Measurements from ENCODE around the gene PRMT7. TPM values are rescaled to one million over a fixed set of nuclear protein-coding genes. Genes with fewer than 3 reads are reported as not detected.

Gene PRMT7
- total RNA-seq, 1 experiment from 2014 or later = 41.5 TPM

DNA sequence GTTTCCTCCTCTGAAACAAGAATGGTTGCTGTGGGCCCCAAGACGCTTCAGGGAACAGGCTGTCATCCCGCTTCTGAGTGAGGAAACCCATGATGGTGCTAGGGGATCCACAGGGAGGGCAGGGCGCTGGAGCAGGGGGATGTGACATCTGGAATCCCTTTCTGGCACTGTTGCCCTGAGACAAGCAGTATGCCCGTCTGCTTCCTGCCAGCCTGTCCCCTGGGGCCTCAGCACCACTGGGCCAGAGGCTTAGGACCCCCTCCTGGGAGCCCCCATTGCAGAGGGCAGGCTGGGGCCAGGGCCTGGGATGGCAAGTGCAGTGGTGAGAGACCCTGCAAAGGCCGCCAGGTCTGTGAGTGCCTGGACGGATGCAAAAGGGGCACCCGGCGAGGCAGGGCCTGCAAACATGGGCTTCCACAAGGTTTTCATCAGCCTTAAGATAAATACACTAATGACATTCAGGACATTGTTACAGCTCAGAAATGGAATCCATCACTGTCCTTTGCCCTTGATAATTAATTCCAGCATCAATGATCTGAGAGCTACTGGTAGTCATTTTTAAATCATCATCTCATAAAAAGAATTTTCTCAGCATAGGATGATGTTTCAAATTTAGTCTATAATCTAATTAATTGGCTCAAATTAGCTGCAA, 51.6 kb downstream of the PRMT7 start:
- no peak for DNase-seq (ENCODE audit: low read depth)

DNA sequence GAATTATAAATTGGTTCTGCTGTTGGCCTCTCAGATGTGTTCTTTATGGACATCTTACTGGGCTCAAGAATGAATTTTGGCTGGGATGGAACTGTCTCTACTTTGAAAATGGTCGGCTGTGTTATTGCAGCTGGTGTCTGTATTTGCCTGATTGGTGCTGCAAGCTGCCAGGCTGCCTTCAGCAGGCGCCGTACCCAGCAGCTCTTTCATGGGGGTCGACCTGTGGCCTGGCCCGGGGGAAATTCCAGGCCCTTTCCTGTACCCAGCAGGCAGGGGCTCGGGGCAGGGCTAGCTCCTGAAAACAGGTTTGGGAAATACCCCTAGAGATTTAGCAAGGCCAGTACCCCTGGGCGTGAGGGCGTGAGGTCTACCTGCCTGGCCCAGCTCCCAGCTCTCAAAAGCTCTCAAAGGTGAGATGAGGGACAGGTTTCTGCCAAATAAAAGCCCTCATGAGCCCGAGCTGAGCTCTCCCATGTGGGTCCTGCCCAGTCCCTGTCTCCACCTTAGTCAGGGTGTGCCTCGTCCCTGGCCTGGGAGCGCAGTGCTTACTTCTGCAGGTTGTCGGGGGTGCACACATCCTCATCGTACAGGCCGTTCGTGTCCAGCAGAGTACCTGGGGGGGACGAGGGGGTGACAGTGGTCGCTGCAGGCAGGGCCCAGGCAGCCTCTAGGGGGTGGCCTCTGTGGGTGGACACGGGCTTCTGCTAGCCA, 52.3 kb downstream of the PRMT7 start:
- DNase-seq (ENCODE audit: low read depth) = no peak

DNA sequence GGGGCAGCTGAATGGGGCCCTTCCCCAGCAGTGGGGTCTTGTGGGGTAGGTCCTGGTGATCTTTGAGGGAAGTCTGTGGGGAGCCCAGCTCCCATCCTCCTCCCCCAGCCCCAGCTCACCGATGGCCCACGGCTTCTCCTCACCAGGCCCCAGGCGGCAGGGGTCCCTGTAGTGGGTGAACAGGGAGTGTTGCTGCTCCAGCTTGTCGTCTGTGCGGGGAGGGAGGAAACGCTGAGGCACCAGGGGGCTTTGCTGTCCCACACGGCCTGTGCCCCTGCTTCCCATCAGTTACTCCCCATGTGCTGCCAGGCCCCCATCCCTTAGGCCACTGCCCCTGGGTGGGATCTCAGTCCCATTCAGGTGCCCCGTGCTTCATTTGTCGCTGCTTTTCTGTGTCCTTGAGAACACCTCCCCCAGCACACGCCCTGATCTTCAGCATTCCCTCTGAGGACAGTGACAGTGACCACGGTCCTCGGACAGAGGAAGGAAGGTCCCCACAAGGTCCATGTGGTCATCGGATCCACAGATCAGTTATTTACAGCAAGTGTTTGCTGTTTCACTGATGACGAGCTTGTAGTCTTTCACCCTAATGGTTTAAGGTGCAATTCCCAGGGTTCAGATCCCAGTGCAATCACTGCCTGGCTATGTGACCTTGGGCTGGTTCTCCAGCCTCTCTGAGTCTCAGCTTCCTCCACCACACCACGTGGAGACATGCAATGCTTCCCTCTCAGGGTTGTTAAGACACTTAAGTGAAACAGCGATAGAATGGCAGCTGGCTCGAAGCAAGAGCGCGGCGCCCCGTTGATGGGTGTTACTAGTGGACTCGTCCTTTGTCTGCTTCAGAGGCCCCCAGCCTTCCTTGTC, 53.1 kb downstream of the PRMT7 start:
- no peak for DNase-seq (ENCODE audit: low read depth)

DNA sequence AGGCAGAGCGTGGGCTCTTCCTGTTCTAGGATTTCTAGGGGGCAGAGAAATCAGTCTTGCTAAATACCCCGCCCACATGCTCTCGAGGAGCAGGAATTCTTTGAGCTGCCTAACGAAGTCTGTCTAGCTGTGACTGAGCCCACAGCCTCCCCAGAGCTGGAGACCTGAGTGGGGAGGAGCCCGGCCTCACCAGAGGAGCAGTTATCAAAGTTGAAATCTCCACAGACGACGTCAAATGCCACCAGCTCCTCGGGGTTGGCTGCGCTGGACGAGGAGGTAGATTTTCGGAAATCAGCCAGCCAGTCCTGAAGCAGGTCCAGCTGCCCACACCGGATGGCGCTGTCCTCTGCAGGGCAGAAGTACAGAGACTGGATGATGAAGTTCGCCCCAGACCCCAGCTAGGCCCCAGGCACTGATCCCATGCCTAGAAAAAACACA, 53.8 kb downstream of the PRMT7 start:
- no peak for DNase-seq (ENCODE audit: low read depth)

DNA sequence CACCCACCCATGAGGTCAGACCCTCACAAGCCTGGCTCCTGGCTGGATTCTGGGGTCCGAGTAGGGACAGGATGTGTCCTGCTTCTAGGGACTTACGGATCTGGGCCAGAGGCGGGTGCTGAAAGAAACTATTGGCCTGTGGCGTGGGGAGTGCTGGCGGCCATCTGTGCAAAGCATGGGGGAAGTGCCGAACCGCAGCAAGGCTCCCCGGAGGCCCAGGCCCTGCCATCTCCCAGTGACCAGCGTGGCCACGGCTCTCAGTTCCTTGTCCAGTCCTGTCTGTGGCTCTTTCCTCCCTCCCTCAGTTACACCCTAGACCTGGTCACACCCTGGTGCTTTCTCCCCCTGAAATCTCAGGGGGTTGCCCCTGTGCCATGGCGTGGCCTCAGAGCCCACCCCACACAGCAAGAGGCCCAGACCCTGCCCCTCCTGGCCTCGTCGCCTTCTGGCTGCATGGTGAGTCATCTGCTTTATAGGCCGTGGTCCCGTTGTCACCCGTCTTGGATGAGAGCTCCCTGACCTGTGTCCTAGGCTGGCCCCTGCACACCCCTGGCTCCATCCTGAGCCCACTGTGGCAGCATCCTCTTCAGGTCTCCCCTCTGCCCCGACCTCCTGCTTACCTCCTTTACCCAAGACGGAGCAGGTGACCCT, 54.5 kb downstream of the PRMT7 start:
- no peak for DNase-seq (ENCODE audit: low read depth)

DNA sequence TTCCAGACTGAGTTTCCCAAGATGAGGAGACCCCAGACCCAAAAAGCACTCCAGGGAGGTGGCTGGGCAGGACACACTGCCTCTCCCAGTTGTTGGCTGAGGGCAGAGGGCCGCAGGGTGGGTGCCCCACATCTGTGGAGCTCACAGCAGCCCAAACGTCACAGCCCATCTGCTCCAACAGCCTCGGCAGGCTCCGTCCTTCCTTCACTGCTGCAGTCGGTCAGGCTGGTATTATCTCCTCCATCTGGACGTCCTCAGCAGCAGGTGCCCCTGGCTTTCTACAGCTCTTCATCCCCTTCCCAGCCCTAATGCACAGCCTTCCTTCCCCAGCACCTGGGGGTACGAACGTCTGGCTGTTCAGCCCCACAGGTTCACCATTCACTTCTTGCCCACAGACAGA, 55.2 kb downstream of the PRMT7 start:
- no peak for DNase-seq (ENCODE audit: low read depth)

DNA sequence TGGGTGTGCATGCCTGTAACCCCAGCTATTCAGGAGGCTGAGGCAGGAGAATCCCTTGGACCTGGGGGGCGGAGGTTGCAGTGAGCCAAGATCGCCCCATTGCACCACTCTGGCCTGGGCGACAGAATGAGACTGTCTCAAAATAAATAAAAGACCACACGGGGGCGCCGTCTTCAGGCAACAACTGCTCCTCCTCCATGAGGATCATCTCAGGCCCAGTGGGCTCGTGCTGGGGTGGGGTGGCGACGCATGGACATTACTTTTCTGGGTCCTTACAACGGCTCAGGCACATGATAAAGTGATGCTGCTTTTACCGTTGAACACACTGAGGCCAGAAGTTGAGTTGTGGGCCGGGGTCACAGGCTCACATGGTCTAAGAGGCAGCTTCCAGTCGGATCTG, 56.2 kb downstream of the PRMT7 start:
- no peak for DNase-seq (ENCODE audit: low read depth)

DNA sequence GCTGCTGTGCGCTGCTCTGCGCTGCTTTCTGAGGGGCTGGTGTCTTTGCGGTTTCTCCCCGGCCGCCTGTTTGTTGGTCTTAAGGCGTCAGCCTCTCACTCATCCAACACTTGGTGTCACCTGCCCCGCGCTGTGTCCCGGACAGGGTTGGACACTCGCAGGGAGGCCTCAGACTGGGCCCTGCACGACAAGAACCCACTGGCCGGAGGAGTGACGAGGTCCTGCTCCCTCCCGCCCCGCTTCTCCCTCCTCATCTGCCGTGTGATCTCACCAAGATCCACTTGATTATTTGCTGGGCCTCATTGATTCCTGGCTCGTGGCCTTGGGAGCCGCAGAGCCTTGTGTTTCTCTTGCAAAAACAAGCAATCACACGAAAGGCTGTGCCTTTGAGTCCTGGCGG, 56.6 kb downstream of the PRMT7 start:
- no peak for DNase-seq (ENCODE audit: low read depth)

DNA sequence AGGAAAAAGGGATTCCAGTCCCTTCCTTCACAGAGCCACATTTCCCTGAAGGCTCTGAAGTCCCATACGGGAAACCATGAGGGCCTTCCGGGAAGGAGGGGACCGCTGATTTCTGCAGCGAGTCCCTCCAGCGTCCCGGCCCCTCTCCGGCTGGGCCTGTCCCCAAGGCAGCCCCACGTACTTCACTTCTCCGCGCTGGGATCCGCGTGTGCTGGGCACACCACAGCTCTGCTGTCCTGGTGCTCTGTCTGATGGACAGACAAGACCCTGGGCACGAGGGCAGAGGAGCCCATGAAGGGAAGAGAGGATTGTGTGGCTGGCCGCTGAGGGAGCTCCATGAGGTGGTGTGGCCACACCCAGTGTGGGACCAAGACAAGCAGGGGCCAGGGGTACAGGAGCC, 57.1 kb downstream of the PRMT7 start:
- DNase-seq (ENCODE audit: low read depth) = no peak

DNA sequence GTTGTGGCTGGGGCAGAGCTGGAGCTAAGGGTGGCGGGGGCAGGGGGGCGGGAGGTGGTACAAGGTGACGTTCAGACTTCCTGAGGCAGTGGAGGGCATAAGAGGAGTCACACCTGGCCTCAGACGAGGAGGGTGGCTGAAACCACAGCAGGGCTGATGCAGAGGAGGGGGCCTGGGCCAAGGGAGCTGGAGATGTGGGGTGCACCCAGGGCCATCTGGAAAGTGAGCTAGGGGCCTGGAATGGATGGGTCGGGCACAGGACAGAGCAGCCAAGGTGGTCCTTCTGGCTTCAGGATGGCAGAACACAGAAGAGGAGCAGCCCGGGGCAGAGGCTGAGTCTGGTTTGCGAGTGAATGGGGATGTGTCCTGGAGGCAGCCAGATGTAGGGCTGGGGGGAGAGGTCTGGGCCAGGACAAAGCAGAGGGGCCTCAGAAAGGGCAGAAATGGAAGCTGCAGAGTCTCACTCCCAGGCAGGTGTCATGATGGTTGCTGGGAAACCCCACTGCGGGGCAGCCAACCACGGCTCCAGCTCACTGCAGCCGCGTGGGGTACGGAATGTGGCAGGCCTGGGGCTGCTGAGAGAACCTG, 57.6 kb downstream of the PRMT7 start:
- DNase-seq (ENCODE audit: low read depth) = no peak

DNA sequence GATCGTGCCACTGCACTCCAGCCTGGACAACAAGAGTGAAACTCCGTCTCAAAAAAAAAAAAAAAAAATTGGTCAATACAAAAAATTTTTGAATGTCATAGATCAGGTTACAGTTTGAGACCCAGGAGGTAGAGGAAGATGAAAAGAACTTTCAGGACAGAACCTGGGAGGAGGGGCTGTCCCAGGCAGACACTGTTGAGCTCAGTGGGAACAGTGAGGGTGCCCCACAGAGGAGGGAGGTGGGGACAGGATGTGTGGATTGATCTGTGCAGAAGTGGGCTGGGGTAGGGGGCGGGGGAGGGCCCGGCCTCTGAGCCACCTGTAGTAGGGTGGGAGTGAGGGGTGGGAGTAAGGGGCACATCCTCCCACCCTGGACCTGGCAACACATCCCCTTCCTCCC, 58.3 kb downstream of the PRMT7 start:
- DNase-seq (ENCODE audit: low read depth) = no peak

DNA sequence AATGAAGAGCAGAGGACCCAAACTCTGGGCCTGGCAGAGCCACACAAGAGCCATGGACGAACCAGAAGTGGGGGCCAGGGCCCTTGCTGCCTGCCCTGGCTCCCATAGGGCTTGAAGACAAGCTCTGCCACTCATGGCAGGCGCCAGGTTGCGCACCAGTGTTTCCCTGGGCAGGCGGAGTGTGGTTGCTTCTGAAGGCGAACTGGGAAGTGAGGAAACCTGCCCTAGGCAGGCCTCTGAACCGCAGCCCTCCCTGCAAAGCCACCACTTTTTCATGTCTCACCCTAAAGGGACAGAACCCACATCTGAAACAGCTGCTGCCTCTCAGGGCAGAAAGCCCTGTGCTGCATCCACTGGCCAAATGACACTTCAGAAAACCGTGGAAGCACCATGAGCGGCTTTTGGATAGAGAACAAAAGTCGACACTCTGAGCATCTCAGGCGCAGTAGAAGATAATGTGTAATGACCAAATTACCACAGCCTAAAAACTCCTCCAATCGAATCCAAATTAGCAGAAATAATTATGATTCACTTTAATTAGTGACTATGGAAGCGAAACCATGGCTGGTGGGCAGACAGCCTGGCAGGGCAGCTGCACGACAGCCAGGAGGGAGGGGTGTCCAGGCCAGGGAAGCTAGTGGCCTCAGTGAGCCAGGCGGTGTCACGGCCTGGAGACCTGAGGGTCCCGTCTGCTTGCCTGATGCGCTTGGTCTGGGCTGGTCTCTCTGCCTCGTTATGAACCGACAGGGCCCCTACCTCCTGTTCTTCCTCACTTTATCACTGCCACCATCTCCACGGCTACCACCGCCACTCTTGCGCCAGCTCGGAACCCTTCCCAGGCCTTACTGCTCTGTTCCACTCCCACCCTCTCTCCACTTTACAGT, 59.1 kb downstream of the PRMT7 start:
- no peak for DNase-seq (ENCODE audit: low read depth)

DNA sequence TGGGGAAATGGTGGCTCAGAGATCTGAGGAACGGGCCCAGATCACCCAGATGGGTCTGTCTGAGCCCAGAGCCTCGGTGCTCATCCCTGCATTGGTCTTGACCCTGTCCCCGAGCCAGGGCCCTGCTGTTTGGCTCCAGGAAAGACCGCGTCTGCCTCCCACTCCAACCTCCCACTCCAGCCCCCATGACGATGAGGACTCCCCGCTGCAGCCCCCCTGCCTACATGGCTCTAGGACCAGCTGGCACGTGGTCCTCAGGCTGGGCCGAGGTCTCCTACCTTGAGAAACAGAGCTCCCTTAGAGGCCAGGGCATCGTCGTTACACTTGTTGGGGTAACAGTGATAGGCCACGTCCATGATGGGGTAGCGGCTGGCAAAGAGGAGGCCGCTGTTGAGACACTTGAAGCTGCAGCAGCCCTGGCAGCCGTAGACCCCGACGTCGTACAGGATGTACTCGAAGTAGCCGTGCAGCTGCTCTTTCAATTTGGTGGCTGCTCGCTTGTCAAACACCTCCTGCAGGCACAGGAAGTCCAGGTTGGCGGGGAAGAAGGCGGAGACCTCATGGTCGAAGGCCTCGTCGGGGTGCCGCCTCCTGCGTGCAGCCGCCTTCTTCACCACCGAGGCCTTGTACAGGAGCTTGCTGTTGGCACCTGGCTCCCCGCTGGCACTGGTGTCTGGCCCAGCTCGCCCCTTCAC, 59.9 kb downstream of the PRMT7 start:
- DNase-seq (ENCODE audit: low read depth) = no peak

DNA sequence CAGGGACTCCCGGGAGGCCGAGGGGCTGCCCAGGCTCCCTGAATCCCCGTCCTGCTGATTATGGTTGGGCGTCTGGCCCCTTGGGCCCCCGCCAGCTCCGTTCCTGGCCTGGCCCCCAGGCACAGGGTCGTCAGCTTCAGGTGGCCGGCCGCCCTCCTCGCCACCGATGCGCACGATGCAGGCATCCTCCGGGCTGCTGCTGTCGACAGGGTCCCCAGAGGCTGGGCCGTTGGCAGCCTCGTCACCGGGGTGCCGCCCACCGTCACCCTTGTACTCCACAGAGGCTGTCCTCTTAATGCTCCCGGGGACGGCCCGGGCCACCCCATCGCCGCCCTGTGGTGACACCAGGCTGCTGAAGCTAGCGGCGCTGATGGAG, 60.4 kb downstream of the PRMT7 start:
- DNase-seq (ENCODE audit: low read depth) = no peak

DNA sequence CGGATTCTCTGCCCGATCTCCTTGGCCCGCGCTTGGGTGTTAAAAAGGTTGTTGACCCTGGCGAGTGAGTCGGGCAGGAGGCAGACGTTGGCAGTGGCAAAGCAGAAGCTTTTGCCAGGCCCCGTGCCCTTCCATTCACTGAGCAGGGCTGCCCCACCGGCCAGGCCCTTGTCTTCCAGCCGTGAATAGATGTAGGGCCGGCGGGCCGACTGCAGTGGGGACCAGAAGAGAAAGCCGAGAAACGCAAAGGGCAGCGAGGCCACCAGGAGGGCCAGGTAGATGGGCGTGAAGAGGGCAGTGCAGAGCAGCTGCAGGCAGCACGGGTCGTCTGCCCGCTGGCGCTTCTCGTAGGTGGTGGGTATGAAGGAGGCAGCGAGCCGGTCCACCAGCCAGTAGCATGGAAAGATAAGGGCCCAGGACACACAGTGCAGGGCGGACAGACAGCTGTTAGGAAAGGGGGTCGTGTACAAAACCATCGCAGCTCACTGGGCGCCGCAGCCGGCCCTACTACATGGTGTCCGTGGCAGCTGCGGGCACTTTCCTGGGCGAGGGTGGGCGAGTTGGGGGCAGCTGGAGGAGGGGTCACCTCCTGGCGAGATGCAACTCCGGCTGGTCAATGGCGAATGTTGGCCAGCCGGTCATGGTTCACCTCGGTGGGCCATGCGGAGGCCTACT, 61.0 kb downstream of the PRMT7 start:
- DNase-seq (ENCODE audit: low read depth) = no peak

DNA sequence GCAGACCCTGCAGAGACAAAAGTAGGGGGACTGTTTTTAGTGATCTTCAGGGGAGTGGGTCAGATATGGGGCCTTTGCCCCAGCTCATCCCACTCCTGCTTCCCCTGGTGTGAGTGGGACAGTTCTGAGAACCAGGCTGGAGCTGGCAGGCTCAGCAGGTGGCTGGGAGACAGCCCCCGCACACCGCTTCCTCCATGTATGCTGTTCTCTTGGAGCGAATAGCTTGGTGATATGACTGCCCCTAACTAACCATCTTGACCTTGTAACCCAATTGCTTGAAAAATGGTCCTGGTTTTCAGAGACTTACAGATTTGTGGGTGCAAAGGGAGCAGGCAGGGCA, 61.5 kb downstream of the PRMT7 start:
- no peak for DNase-seq (ENCODE audit: low read depth)

DNA sequence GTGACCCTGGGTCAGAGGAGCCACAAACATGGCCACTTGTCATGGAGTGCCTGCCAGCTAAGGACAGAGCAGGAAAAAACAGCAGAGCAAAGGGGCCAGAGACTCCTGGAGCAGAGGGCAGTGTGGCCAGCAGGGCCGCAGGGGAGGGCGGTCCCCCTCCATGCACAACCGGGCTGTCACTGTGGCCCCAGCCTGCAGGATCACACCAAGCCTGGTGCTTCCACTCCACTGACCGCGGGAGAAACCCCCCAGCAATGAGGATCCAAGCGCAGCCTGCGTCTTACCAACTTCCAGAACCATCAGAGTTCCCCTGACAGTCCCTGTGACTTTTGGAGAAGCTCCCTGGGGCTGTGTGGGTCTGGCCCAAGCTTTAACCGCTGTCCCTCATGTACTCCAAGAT, 62.0 kb downstream of the PRMT7 start:
- no peak for DNase-seq (ENCODE audit: low read depth)

DNA sequence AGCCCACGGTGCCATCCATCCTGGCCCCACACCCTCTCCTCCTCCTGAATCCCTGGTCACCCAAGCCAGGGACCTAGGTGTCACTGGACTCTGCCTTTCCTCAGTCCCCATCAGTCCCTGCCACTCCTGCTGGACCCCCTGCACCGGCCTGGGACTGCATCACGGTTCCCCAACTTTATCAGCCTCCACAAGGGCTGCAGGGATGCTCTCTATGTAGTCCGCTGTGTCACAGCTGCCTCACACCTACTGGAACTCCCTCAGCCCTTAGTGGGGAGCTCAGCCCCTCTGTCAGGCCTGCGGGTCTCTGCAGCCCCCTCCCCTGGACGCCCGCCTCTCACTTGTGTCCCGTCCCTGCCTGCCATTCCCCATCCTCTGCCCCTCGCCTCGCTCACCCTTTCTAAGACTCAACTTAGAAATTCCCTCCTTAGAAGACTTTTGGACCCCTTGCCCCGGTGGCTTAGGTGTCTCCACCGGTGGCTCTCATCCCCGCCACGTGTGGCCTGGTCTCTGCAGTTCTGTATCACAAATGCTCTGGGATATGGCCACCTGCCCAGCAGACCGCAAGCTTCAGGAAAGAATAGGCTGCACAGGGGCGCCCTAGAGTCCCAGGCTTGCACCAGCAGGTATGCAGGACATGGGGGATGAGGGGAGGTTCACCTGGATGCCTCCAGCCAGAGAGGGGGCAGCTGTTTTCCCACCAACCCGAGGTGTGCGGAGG, 62.9 kb downstream of the PRMT7 start:
- no peak for DNase-seq (ENCODE audit: low read depth)
